ACHN (cell line): ENCODE results near the gene CTSL.

Experiments used
- DNase-seq: peaks from one replicate; pipeline ENCODE4 v3.0.0-alpha.2; 2015
- in situ Hi-C: cut with HindIII; loops from 2 replicates; pipeline ENCODE4 v1.10.0; 2017; ENCODE audit warnings: low sequenced_read_pairs, low pct_ligation_motif_present, low pct_unique_long_range_greater_than_20kb

Gene CTSL

DNA sequence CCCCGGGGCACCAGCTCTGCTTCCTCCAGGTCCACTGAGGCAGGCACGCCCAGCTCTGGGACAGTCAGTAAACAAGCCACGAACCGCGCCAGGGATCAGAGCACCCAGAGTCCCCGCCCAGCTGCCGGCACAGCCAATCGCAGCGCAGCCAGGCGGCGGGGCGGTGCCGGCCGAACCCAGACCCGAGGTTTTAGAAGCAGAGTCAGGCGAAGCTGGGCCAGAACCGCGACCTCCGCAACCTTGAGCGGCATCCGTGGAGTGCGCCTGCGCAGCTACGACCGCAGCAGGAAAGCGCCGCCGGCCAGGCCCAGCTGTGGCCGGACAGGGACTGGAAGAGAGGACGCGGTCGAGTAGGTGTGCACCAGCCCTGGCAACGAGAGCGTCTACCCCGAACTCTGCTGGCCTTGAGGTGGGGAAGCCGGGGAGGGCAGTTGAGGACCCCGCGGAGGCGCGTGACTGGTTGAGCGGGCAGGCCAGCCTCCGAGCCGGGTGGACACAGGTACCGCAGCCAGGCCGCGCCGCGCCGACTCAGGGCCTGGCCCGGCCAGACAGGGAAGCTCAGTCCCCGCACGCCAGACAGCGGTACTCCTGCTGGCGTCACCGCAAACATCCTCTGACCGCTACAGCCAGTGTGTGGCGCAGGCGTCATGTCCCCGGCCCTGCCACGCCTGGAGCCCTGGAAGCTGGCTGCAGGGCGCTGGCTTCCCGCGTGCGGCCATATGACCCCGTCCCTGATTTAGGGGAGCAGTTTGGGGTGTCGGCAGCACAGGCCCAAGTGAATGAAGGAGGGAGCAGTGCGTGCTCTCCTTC lies at the start of gene CTSL:
CTSL (plus strand) TSS at position 220 of the 810 bp plus-strand sequence. CDS start 1,485 bp downstream, outside the sequence.
- in situ Hi-C loops = no loop called here
- peak; percentile 69 for DNase-seq

DNA sequence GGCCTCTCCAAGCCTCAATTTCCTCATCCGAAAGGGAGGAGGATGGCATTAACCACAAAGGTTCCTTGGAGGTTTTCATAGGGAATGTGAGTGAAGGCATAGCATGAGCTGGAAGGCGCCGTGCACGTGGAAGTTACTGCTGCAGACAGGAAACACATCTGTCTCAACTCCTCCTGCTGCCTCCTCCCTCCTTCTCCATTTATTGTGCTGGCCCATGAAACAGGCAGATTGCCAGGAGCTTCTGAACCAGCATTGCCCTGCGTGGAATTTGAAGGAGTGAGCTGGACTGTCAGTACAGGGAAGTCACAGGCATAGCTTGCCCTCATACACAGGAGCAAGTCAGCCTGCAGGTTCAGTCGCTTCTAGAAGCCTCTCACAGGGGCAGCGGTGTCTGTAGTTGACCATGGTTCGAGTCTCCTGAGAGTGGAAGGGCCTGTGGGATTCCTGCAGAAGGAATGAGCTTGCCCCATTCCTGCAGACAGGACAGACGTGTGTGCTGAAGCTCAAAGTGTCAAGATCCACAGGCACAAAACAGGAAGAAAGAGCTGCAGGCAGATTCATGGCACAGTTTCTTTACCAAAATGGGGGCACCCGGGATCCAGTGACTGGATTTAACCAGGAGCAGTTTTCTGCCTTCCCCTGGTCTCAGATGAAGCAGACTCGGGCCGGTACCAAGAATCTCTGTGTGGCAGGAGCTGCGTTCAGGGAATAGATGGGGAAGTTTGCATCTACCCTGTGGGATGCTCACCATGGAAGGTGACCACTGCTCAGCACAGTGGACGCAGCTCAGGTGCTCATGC lies 48.7 kb upstream of the CTSL start:
- in situ Hi-C loops = no loop called here

DNA sequence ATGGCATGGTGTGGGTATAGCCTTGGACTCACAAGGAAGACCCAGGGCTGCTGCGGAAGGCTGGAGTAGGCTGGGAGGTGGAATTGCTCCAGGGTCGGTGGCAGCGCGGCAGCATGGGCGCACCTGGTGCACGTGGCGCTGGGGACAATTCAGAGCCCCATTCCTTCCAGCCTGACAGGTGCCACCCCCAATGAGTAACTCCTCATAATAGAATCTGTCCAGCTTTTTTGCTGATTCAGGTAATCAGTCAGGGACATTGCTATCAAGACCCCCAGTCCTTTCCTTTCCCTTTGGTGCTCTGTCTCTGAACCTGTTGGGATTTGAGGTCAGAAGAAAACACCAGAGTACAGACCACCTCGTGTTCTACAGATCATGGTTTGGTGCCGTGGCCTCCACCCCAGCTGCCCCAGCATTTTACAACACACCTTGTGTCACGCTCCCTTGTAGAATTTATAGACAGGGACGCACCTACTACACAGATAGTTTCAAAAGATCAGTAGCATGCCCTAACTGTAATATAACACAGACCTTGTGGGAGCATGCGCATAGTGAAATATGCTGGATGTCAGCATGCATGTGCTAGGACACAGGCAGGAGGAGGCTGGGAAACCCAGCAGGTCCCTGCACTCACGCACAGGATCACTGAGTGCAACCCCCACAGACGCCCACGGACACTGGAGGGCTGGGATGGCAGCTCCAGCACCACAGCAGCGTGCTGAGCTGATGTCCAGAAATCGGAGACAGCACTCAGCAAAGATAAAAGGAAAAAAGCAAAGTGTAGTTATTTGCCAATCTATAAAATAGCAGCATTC lies 47.9 kb upstream of the CTSL start:
- no peak for DNase-seq
- in situ Hi-C loops = no loop called here

More for the DNA sequence above, 48.7 kb upstream of the CTSL start:
- no peak for DNase-seq

DNA sequence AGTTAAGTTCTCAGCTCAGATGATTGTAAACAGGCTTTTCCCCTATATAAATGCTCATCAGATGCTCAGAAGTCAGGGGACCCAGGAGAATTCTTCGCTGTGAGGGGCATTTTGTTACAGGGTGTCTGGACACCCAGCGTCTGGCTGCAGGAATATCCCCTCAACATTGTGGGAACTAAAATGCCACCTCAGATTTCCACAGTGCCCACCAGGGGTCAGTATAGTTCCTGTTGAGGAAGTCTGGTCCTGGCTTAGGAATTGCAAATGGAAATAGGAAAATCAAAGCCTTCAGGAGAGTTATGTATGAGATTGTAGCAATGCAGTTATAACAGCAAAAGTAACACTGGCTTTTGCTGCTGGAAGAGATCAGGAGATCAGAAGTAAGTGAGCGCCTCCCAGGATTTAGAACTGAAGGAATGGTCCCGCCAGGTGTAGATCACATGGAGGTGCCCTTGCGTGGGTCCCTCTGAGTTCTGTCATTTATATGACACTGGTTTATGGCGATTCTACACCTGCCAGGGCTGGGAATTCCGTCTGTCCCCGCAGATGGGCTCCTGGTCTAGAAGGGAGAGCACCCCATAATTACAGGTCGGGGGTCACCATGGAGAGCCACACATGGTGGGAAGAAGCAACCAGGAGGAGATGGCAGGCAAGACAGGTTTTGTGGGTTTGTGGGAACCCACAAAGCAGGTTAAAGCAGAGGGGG lies 47.1 kb upstream of the CTSL start:
- peak; percentile 66 for DNase-seq
- in situ Hi-C loops = no loop called here

DNA sequence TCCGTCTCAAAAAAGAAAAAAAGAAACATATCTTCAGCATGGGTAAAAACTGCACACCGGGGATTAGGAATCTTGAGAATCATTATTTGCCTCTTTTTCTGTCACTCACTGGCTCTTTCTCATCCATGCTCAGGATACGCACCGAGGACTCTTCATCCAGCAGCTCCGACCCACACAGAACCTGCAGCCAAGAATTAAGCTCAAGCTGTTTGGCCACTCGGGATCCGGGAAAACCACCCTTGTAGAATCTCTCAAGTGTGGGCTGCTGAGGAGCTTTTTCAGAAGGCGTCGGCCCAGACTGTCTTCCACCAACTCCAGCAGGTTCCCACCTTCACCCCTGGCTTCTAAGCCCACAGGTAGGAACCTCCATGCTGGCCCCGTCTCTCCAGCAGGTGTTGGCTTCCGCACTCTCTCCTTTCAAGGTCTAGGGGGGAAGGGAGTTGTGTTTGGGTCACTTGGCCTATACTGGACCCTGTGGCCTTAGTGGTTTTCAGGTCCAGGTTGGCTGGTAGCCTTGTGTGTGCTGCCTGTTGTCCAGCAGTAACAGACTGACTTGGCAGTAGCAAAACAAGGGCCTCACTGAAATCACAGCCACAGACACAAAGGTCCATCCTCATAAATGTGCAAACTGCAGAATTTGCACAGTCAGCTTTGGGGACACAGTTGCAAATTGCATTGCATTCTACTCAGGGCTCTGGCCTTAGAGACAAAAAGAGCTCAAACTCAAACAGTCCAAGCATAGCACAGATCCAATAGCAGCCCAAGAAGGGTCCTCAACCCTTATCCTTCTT lies 44.5 kb upstream of the CTSL start:
- DNase-seq = no peak
- in situ Hi-C loops = no loop called here

DNA sequence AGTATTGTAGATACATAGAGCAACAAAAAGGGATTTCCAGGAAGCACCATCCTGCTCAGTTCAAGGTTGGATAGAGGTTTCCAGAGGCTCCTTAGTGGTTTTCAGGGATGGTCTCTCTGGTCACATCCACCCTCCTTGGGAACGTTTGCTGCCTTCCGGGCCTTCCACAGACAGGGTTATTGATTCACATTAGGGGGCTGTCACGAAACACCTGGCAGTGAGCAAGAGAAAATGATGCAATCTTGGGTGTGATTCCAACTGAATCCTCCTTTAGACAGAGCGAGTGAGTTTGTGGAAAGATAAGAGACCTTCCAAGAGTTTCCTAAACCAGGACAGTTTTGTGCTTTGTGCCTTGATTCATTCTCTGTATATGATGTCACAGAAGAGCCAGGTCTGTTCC lies 43.8 kb upstream of the CTSL start:
- in situ Hi-C loops = no loop called here
- no peak for DNase-seq

DNA sequence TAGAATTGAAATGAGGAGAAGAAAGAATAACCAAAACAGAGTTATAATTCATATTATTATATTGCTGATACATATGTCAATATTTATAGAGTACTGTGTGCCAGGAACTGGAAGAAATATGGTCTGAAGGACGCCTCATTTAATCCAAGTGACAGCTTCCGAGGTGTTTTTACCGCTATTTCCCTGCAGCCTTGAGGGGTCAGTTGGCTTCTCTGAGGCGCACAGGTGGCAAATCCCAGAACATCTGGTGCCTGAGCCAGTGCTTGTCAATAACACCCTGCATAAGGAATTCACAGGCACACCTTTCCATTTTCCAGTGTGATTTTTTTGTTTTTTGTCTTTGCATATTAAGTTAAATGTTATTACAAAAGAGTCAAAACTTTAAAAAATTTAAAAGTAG lies 43.3 kb upstream of the CTSL start:
- in situ Hi-C loops = no loop called here
- no peak for DNase-seq

DNA sequence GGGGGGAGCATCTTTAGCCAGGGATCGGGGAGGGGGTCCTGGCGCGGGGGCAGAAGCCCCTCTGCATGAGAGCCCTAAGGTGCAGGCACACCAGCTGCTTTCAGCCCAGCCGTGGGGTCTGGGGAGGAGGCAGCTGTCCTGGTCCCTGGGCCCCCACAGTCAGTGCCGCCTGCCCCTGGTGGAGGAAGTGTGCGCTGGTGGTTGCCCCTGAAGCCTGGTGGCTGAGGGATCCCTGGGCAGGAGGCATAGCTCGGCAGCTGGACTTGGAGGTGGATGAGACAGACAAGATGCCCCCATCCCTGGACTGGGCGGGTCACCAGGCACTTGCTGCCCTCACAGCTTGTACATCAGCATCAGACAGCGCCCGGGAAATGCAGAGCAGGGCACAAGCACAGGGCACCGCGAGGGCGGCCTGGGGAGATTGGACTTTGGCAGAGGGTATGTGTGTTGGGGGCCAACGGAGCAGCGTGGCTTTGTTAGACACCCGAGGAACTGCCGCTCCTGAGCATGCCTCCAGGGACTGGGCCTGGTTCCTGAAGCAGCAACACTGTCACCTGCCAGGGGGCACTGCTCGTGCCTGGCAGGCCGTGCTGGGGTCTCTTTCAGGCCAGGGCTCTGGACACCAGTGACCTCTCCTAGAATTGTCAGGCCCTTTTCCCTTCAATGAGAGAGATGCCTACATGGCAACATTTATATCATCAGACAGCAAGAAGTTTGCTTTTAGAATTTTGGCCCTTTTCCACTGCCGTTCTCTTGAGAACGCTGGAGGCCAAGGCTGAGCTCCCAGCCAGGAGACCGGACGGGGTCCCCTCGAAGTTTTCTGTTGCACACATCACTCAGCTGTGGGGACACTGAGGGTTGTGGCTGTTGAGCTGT lies 41.9 kb upstream of the CTSL start:
- in situ Hi-C loops = no loop called here
- no peak for DNase-seq

DNA sequence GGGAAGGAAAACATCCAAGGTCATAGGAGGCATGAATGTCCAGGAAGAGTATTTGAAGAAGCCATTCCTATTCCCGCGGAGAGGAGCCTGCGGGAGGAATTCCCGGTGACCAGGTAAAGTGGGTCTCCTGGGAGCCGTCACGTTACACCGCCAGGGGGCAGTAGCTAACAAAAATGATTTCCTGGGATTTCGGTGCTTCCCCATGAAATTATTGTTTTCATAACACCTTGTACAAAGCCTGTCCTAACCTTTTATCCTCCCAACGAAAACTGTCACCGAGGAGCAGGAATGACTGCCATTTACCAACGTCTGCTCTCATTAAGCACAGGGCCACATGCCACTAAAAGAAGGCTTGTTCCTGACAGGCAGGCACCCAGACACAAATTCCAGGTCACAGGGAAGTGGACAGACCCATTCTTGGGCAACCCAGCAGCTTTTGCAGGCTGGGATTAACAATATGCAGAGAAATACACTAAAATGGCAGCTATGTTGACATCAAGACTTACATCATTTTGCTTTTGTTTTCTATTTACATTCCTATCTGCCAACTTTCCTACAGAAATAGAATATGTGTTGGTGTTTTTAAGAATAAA lies 41.2 kb upstream of the CTSL start:
- DNase-seq = peak; percentile 38
- in situ Hi-C loops = no loop called here

DNA sequence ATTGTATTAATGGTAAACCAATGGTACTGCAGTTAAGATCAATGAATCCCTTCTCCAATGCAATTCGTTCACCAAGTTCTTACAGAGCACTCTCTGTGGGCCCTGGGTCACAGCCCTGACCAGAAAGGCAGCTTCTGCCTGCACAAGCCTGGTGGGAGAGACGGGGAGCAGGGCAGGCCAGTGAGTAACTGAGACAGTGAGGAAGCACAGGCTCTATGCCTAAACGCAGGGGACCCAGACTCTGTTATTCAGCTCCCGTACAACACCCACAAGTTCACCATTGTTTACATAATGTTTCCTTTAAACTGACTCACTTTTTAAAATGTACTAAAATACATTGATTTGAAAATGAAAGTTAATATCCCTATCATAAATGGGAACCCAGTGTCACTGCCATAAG lies 40.5 kb upstream of the CTSL start:
- DNase-seq = no peak
- in situ Hi-C loops = no loop called here

DNA sequence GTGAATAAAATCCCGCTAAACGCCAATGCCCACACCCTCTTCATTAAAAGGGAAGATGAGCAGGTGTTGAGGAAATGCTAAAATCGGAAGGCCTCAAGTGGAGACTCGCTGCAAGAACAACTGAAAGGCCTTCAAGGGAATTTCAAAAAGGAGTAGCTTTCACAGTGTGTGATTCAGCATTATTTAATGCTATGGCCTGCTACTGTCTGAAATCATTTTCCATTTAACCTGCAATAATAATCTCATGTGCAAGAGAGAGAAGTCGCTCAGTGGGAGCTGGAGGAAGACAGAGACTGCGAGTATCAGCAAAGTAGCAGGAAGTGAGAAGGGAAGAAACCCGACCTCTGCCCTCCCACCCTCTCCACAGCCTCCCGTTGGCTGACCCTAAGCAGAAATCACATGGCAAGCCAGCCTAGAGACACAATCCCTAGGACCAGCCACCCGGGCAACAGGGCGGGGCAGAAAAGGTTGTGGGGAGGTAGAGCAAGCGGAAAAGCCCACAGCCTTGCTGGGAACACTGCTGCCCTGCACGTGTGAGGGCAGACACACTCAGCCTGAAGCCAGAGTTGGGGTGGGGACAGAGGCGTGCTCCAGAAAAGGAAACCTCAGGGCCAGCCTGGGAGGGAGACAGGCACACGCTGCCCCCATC lies 39.9 kb upstream of the CTSL start:
- in situ Hi-C loops = no loop called here
- no peak for DNase-seq

DNA sequence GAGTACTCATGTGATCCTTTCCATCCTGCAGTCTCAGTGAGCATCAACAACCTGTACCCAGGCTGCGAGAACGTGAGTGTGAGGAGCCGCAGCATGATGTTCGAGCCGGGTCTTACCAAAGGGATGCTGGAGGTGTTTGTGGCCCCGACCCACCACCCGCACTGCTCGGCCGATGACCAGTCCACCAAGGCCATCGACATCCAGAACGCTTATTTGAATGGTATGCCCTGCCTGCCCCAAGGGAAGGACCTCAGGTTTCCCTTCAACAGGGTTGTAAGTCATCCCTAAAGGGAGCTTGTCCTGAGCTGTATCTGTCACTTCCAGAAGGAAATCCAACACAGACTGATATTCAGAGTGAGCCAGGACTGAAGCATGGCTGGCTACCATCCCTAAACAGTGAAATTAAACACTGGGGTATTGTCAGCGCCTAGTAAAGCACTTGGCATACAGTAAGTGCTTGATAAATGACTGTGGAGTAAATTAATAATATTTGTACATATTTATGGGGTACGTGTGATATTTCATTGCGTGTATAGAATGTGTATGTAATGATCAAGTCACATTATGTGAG lies 39.3 kb upstream of the CTSL start:
- no peak for DNase-seq
- in situ Hi-C loops = no loop called here

DNA sequence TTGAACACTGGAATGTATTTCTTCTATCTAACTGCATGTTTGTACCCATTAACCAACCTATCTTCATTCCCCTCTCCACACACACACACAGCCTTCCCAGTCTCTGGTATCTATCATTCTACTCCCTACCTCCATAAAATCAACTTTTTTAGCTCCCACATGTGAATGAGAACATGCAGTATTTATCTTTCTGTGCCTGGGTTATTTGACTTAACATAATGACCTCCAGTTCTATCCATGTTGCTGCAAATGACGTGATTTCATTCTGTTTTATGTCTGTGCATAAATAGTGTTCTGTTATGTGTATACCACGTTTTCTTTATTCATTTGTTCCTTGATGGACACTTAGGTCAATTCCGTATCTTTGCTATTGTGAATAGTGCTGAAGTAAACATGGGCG lies 38.7 kb upstream of the CTSL start:
- DNase-seq = no peak
- in situ Hi-C loops = no loop called here

DNA sequence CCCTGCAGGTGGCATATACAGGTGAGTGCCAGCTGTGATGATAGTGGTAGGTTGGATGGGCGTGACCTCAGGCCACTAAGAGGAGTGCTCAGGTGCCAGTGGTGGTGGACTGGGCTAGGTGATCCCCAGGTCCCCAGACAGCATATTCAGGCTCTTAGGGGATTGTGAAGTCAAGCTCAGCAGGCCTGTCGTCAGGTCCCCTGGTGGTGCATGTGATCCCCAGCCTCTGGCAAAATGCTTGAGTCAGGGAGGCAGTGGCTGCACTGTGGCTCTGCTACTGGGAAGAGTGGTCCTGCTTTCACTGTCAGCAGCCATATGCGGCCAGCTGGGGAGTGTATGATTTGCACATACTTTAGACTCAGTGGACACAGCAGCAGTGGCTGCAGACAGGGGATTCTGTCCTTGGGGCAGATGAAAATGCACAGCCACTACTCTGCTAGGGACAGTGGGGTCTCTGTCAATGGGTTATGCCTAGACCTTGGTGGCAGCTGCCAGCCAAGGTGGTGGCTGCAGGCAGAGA lies 31.6 kb upstream of the CTSL start:
- DNase-seq = no peak
- in situ Hi-C loops = no loop called here

DNA sequence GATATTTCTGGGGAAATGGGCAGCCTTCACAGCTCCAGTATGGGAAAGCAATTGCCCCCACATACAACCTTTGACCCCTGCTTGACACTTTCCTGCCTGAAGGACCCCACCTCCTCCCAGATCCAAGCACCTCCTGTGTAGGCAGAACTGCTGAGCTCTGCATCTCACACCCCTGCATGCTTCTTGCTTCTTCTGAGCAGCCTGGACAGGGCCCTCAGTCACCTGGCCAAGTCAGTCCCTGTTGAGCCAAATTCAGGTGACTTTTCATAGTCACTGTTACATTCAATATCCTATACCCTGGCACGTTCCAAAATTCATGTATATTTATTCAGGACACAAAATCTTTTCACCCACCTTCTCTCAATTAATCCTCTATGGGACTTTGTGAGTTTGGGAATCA lies 30.4 kb upstream of the CTSL start:
- in situ Hi-C loops = no loop called here
- no peak for DNase-seq

DNA sequence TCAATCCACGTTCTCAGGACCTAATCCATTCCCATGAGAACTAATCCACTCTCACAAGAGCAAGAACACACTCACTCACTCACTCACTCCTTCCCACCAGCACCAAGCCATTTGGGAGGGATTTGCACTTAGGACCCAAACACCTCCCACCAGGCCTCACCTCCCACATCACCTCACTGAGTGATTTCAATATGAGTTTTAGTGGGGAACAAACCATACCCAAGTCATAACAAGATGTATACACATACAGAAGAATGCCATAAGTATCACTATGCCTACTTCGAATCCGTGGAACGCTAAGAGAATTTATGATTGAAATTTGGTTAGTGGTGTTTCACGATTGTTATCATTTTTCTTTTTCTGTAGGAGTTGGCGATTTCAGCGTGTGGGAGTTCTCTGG lies 29.3 kb upstream of the CTSL start:
- in situ Hi-C loops = no loop called here
- DNase-seq = no peak
